GM18519 (cell line): Measurements from ENCODE around the gene ZDHHC8.
"Not testable (repeated sequence)": the region's sequence is repeated elsewhere in the genome, so short reads cannot be mapped to it uniquely, and the experiment has no call there.

Source experiments
- ATAC-seq: cut with Tn5 transposase; IDR thresholded peaks from one replicate; pipeline ENCODE4 v1.9.1; 2021; ENCODE audit warnings: mild to moderate bottlenecking, moderate library complexity; ENCODE audit not compliant: unreplicated experiment, low FRiP score

ZDHHC8 gene

DNA sequence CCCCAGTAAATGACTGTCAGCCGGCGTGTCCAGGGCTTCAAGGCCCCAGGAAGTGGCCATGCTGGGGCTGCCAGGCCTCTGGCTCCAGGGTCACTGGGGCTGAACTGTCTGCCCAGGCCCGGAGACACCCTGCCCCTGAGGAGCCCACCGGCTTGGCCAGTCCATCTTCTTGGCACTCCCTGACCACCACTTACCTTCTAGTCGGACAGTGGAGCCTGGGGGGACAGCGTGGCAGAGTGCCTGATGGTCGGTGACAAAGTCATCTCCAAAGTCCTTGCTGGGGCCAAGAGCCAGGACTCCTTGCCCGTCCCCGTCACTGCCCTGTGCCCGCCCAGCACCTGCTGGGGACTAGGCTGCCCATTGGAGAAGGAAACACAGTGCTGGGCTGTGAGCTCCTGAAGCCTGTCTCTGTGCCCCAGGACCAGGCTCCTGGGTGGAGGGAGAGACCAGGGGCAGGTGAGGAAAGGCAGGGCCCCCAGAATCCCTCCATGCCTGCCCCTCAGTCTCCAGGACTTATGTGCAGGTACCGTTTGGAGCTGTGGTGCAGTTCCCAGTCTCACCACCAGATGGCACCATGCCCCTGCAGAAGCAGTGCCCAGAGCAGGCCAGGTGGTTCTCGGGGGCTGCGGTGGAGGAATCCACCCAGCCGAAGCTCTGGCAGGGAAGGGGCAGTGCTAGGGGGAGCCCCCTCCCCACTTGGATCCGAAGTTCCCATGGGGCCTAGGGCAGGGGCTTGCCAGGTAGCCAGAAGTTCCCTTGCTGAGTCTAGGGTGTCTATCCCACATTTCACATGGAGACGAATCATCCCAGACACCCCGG is 25.2 kb downstream of the ZDHHC8 start:
- no peak for ATAC-seq

DNA sequence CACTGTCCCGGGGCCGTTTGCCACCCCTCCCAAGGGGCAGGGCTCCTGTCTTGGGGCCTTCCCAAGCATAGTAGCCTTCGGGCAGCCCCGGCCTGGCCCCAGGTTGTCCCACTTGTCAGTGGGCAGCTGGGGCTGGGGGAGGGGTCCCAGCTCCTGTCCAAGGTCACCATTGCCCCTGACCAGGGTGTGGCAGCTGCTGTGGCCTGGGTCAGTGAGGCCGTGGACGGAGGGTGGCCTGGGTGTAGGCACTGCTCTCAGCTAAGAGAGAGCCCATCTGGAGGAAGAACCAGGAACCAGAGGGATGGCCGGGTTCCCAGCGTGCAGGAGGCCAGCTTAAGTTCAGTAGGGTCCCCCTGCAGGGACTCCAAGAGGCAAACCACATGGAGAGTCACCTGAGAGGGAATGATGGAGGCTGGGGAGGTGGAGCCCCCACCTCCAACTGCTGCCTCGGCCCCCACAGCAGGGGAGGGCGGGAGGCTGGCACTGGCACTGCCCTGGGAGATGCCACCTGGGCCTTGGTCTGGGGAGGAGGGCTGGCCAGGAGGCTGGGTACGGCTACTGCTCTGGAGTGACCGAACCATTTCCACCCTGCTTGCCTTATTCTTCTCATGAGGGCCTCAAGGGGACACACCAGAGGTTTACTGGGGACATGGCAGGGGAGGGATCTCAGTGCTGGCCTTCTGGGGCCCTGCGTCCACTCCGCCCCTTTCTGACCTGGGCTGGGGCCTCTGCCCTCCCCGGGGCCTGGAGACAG is 26.0 kb downstream of the ZDHHC8 start:
- ATAC-seq: no peak

DNA sequence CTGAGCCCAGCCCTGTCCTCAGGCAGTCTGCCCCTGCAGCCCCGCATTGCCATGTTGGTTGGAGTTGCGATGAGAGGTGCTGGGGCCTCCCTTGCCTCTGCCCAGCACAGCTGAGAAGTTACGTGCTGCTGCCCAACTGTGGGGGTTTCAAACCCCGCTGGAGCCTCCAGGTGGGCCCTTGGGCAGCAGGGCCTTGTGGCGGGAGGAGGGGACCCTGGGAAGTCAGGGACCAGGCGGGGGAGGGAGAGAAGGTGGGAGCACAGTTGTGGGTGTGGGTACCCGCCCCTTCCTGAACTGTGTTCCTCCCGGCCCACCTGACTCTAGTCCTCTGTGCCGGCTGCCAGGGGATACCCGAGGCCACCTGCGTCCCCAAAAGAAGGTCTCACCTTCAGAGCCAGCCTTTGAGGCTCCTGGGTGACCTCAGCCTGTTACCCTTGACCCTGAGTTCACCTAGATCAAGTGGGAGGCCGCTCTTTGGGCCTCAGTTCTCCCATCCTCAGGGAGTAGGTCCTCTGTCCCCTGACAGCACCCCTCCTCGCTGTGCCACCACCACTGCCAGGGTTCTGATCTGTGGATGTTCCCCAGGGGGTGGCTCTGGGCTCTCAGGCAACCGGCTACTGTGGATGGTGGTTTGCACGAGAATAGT is 26.9 kb downstream of the ZDHHC8 start:
- ATAC-seq: no peak

DNA sequence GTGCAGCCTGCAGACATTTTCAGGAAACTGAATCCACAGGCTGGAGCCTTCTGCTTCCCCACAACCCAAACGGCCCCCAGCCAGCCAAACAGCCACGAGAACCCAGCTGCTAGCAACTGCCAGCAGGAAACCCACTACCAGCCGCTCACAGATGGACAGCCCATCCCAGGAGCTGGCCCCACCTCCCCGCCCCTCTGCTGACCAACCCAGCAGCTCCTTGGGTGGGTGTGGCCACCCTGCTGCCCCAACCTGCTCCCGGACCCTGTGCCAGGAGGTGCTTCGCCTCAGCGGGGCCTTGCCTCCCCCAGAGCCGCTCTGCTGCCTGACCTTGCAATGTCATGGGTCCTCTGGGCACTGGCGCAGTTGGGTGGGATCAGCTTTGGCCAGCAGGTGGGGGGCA is 27.5 kb downstream of the ZDHHC8 start:
- no peak for ATAC-seq

DNA sequence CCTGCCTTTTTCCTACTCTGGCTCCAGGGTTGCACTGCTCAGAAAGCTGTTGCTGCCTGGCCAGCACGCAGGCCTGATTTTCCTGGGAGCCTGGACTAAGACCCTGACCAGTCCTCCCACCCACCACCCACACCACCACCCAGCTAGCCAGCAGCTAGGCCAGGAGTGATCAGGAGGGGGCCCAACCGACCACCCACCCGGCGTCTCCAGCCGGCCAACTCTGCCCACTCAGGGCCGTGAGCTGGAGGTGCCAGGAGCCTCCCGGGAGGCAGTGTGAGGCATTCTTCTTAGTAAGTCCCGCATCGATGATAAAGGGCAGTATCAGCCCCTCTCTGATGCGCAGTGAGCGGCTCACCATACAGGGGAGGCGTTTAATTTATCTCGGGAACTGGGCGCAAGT is 27.9 kb downstream of the ZDHHC8 start:
- ATAC-seq: not testable (repeated sequence)

DNA sequence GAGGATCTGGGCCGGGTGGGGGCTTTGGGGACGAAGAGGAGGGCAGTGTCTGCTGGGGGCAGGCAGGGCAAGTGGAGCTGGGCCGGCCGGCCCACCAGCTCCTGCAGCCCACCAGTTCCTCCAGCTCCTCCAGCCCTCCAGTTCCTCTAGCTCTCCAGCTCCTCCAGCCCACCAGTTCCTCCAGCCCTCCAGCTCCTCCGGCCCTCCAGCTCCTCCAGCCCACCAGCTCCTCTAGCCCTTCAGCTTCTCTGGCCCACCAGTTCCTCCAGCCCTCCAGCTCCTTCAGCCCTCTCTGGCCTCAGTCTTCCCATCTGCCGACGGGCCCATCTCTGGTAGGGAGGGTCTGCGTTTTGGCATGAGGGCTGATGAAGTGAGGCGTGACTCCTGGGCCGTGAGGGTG is 28.4 kb downstream of the ZDHHC8 start:
- no peak for ATAC-seq

DNA sequence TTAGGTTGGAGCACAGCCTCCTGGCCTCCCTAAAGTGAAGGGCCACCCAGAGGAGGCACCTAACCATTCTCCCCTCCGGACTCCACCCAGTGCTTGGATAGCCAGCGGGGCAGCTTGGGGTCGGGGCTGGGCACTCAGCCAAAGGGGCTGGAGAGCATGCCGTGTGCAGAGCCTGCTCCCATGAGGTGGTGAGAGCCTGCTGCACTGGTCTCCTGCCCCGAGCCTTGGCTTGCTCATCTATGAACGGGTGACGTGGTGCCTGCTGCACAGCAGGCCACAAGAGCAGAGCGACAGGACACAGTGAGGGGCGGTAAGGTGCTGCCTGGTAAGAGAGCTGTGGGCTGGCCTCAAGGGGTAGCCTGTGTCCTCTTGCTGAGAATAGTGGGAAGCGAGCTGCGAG is 33.3 kb downstream of the ZDHHC8 start:
- ATAC-seq: no peak

DNA sequence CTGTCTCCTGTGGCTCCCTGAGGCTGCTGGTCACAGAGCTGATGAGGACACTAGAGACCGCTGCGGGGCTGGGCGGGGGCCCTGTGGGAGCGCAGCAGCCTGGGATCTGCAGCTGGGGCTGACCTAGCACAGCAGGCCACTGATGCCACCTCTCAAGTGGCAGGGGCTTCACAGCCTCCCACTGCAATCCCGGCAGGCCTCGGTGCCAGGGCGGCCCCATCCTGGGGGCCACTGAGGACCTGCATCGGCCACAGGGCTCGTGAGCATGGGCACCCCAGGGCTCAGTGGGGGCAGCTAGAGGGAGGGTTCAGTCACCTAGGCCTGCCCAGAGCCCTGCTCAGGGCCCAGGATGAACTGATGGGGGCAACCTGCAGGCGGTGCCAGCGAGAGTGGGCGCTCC is 33.8 kb downstream of the ZDHHC8 start:
- no peak for ATAC-seq

DNA sequence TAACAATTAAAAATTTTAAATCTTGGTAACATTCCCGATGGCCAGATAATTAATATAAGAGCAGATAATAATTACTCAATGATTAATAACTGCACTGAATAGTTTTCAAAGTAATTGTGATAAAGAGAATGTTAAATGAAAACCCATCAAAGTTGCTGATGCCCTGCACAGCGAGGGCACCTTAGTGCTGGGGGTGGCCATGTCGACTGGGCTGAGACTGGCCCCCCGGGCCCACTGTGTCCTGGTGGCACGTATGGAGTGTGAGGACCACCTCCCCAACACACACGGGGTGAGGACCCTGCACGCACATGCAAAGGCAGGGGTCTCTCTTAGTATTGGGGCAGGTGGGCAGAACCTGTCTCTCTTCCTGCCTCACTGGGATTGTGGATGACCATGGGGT is 34.3 kb downstream of the ZDHHC8 start:
- ATAC-seq: no peak

DNA sequence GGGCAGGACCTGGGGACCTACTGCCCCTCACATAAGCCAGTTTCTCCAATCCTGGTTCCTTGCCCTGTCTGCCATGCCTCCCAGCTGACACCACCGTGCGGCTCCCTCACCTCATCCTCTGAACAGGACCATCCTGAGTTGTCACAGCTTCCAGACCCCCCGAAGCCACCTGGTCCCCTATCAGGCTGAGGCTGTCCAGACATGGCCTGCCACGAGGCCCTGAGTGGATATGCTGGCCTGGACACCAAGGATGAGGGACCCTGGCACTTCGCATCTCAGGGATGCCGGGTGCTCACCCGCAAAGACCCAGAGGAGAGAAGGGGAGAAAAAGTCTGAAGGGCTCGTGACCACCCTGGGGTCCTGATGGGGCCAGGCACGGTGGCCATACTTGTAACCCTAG is 35.1 kb downstream of the ZDHHC8 start:
- ATAC-seq: no peak

DNA sequence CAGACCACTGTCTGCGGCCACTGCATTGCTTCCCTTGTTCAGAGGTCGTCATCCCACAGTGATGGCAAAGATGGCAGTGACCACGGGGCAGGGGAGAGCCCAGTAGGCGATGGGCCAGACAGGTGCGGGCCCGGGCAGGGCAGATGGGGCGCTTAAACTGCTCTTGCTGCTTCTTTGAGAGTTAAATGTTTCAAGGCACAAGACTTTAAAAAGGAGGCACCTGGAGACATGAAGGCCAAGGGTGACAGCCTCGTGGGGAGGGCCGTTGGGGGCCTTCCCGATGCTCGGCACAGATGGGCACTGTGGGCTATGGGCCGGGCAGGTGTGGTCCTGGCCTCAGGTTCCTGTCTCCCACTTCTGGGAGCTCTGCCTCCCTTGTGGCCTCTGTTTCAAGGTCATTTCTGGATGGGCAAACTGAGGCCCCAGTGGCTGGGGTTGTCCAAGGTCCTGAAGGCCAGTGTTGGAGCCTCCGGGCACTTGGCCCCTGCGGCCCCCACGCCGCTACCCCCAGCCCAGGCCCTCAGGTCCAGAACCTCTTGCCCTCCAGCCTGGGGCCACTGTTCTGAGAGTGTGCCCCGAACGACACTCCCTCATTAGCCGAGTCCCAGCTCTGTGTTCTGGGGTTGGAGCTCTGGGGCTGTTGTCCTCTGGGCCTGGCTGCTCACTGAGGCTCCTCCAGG is 36.2 kb downstream of the ZDHHC8 start:
- ATAC-seq: no peak

DNA sequence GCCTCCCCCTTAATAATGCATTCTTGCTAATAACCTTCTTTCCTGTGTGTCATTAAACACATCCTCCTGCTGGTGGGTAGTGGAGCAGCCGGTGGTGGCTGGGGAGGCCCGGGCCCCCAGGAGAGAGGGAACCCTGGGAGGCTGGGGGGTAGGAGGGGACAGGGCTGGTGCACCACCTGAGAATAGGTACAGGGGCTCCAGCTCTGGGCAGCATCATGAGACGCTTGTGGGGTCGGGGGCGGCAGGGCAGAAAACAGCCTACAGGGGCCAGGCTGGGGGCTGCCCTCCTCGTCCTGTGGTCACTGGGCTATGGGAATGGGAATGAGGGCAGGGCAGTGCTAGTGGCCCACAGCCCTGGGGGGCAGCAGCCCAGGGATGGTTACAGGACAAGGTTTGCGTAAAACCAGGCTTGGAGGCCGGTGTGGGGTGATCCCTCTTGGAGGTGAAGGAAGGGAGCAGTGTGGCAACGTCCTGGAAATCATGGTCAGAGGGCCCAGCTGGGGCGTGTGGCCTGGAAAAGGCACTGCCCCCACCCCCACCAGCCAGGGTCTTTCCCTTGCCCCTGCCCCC is 37.7 kb downstream of the ZDHHC8 start:
- no peak for ATAC-seq

DNA sequence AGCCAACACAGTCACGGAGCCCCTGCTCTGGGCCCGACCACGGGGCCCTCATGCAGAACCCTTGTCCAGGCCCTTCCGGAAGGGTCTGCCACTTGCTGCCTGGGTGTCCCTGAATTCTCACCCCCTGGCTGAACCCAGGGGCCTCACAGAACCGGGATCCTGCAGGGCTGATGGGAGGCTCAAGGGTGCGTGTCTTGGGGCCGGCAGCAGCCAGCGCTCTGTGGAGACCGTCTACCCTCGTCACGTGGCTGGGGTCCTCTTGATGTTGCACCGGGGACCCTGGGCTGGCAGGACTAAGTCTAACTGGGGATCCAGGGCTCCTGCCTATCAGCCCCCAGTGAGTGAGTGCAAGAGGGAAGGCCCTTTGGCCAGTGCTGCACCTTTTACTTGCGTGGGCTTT is 38.6 kb downstream of the ZDHHC8 start:
- ATAC-seq: no peak

DNA sequence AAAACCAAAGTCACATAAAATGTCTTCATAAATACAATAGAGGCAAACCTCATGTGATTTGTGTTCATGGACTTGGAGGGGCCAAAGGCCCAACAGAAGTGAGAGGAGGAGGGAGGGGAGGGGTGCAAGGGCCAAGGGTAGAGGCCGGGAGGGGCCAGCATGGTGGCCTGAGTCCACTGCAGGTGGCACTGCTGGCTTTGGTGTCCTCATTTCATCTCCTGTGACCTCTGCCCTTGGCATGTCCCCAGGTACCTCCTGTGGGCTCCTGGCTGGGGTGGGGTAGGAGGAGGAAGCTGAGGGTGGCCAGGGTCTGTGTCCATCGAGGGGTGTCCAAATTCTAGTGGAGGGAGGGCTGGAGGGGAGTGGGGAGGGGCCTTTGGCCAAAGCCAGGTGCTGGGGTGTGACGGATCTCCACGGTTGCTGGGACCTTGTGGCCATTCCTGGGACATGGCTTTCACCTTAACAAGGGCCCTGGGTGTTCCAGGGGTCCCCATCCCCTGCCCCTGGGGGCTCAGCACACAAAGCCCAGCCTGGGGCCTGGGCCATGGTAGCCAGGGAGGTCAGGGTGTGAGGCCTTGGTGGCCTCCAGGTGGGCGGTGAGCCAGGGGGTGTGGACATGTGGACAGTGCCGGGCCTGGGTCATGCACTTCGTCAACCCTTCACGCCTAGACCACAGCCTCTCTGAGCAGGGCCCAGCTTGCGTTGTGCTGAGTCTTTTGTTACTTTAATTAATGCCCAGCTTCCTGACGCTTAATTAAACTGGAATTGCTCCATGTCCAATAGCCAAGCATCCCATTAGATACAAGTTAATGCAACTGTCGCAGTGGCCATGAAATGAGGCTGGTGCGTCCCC is 39.9 kb downstream of the ZDHHC8 start:
- ATAC-seq: no peak

DNA sequence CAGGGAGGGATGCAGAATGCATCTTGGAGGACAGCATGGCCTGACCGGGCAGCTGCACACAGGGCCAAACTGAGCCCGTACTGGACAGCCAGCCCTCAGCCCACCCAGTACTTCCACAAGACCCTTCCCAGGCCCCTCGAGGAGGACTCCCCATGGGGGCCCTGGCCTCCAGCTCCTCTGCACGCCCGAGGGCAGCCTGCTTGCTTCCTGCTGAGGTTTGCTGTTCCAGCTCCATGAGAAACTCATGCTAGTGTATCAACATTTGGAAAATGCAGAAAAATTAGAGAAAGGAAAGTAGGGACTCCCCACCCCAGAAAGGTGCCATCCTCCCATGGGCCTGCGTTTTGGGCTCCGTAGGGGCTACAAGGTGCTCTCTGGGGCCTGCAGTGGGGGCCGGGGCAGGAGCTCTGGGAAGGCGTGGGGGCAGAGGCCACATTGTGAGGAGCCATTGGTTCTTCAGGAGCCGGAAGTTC is 40.6 kb downstream of the ZDHHC8 start:
- ATAC-seq: no peak

DNA sequence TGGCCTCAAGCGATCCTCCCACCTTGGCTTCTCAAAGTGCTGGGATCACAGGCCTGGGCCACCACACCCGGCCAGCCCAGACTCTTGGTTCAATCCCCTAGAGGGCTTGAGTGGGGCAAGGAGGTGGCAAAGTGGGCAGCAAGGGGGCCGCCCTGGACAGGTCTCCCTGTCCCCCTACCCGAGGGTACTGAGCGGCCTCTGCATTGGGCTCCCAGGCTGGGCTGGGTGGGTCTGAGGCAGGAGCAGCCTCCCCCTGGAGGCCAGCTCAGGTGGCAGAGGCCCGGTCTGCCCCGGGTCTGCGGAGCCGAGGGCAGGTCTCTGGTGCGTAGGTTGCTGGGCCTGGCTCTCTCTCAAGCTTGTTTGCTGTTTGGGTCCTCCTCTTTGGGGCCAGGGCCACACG is 41.6 kb downstream of the ZDHHC8 start:
- no peak for ATAC-seq

DNA sequence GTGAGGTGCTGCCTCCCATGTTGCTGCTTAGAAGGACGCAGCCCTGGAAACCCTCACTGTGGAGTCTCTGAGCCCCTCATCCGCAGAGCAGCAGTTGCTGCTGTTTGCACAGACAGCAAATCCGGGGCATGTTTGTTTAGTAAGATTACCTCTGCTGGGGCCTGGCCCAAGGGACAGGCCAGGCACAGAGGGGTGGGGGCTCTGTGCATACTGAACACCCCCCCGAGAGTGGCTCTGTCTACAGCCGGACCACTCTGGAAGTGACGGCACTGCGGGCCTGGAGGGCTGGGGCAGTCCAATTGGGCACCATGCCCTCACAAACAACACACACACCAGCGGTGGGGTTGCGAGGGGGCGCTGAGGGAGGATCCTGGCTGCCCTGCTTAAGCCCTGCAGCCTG is 42.2 kb downstream of the ZDHHC8 start:
- ATAC-seq: no peak

DNA sequence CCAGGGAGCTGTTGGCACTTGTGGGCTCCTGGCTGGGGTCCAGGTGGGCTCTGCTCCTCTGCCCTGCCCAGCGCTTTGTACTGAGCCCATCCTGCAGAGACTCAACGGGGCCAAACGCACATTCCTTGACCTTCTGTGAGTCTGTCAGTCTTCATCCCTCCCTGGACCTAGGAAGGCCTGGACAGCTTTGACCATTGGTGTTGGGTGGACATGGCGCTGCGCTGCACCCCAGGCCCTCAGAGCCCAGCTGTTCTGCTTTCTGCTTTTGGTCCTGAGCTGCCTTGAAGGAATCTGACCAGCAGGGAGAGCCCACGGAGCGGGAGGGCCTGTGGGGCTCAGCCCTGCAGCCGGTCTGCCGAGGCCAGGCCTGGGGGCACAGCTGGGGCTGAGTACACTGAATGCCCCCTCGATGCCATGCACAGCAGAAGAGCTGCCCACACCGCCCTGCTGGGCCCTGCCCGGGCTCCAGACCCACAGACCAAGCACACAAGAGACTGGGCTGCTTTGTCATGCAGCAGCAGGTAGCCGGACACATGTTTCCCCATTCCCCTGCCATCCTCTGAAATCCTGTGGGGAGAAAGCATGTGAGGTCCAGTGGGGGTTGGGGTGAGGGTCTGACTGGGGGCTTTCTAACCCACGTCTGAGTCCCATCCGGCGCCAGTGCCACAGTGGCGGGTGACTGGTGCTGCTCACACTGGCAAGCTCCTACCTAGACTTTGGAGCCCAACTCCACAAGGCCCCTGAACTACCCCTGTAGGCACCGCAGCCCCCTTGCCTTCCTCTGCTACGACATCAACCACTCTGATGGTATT is 43.4 kb downstream of the ZDHHC8 start:
- no peak for ATAC-seq

DNA sequence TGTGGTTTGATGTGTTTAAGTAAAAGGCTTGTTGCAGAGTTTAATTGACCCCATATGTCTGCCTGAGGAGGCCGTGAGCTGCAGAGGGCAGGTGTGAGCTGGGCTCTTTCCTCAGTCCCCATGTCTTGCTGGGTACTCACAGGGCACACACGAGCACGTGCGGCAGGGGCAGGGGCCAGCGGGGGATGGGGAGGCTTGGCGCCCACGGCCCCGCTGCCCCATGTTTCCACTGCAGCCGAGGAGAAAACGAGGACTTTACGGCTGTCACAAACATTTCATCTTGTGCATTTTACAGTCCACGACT is 43.9 kb downstream of the ZDHHC8 start:
- no peak for ATAC-seq
